NCI-H510A treated with DMSO at 0.1 percent for 48 hours (cell line): ENCODE measurements around the gene KCNK7.

Experiments
- DNase-seq: peaks from one replicate; lab custom pipeline; 2025; lab: John Stamatoyannopoulos, UW

The KCNK7 gene

DNA sequence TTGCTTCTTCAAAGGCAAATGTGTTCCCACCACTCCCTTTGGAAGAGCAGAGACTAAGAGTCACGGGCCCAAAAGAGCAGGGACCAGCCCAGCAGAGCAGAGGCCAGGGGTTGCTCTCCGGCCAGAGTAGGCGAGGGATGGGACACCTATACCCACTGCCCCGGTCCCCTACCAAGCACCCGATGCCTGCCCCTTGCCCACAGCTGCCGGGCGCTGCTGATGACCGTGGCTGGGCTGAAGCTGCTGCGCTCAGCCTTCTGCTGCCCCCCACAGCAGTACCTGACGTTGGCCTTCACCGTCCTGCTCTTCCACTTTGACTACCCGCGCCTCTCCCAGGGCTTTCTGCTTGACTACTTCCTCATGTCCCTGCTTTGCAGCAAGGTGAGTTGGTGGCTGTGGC is 31.6 kb upstream of the KCNK7 start:
- no peak for DNase-seq

DNA sequence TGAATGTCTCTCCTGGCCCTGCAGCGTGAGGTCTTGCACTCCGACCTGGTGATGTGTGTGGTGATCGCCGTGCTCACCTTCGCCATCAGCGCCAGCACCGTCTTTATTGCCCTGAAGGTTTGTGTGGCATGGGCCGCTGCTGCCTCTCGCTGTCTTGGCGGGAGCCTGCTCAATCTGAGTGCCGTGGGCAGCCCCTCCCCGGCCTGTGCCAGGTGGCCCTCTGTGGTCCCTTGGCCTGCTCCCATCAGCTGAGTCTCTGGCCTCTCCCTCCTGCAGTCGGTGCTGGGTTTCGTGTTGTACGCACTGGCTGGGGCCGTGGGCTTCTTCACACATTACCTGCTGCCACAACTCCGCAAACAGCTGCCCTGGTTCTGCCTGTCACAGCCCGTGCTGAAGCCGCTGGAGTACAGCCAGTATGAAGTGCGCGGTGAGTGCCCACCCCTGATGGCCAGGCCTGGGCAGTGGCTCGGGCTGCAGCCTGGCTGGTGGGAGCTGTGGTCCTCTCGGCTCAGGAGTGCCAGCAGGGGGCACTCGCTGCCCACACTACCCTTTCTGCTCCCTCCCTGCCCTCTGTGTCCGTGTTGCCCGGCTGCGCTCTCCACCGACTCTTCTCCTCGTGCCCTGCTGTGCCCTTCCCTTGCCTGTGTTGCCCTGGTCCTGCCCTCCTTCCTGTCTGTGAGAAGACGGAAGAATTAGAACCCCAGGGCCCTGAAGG is 30.2 kb upstream of the KCNK7 start:
- peak; percentile 17 for DNase-seq

DNA sequence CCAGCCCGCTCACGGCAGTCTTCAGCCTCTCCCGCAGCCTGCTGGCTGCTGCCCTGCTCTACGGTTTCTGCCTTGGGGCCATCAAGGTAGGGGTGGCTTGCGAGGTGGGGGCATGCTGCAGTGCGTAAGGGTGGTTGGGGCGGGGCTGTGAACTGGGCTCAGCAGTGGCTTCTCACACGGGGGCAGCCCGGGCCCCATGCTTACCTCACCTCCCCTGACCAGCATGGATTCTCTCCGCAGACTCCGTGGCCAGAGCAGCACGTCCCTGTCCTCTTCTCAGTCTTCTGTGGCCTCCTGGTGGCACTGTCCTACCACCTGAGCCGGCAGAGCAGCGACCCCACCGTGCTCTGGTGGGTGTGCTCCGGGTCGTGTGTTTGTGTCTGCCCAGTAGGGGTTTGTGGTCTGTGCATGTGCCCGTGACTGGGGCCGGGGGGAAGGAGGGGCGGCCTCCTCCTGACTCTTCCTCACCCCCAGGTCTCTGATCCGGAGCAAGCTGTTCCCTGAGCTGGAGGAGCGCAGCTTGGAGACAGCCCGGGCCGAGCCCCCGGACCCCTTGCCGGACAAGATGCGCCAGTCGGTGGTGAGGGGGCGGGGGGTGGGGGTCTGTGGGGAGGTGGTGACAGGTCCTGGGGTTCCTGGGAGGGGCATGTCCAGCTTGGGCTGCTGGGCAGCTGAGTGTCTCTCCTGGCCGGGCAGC is 29.5 kb upstream of the KCNK7 start:
- no peak for DNase-seq

DNA sequence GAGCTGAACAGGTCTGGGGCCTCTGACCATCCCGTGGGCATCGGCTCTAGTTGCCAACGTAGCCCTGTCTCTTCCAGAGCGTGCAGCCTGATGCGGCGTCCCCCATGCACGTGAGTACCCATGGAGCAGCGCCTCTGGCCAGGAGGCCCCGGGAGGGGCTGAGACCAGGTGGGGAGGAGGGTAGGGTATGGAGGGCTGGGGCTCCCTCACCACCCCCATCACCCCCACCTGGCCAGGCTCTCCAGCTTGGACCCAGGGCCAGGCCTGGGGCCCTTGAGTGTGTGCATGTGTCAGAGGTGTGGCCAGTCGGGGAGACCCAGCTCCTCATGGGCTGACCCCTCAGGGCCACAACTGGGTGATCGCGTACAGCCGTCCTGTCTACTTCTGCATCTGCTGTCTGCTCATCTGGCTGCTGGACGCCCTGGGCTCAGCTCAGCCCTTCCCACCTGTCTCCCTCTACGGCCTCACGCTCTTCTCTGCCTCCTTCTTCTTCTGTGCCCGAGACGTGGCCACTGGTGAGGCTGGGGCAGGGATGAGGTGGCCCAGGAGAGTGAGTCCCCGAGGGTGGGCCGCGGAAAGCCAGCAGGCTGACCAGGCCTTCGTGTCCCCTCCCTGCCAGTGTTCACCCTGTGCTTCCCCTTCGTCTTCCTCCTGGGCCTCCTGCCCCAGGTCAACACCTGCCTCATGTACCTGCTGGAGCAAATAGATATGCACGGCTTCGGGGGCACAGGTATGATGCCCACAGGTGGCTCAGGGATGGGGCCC is 28.4 kb upstream of the KCNK7 start:
- no peak for DNase-seq

DNA sequence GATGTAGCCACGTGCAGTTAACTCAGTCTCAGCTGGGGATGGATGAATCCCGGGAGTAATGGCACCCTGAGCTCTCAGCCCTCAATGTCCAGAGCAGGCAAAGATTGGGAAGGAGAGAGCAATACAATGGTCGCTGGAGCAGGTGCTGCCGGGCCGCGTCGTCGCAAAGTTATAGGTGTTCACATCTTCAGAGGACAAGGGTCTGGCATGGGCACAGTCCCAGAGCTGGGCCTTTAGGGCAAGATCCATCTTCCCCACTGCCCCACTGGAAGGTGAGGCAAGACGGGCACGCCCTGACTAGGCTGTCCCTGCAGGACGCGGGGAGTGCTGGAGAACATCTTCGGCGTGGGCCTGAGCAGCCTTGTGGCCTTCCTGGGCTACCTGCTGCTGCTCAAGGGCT is 27.6 kb upstream of the KCNK7 start:
- DNase-seq: no peak

DNA sequence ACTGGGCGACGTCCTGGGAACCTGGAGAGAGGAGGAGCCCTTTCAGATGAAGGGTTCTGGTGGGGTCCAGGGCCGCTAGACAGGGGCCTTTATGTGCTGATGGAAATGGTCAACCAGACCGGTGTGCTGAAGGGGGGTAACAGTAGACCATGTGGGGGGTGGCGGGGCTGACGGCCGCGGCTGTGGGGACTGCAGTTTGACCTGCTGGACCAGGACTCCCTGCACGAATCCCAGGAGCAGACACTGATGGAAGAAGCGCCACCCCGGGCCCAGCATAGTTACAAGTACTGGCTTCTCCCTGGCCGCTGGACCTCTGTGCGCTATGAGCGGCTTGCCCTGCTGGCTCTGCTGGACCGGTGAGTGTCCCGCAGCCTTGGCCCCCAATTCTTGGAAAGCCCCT is 26.4 kb upstream of the KCNK7 start:
- no peak for DNase-seq

DNA sequence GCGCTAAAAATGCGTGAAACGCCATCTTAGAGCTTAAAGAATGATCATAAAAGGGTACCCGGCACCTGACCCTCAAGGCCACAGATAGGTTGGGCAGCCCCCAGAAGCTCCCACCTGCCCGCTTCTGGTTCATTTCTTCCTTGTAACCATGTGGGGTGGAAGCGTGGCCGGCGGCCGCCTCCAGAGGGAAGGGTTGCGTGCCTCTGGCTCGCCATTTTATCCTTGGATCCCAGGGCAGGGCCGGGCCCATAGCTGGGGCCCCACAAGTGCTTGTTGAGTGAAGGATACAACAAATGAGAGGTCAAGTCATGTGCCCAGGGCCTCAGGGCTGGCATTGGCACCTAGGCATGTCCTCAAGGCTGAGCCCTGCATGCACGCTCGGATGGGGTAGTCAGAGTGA is 25.9 kb upstream of the KCNK7 start:
- no peak for DNase-seq

DNA sequence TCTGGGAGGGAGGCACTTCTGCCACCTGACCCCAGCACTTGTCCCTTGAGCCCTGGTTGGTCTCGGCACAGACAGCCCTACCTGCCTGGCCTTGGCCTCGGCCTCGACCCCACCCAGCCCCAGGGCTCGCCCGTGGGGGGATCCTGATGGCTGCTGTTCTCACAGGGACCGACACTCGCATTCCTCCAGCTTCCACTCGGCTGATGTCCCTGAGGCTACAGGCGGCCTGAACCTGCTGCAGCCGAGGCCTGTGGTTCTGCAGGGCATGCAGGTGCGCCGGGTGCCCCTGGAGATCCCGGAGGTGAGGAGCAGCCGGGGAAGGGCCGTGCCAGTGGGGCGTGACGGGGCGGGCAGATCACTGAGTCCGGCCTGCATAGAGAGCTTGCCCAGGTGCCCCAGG is 25.1 kb upstream of the KCNK7 start:
- no peak for DNase-seq

DNA sequence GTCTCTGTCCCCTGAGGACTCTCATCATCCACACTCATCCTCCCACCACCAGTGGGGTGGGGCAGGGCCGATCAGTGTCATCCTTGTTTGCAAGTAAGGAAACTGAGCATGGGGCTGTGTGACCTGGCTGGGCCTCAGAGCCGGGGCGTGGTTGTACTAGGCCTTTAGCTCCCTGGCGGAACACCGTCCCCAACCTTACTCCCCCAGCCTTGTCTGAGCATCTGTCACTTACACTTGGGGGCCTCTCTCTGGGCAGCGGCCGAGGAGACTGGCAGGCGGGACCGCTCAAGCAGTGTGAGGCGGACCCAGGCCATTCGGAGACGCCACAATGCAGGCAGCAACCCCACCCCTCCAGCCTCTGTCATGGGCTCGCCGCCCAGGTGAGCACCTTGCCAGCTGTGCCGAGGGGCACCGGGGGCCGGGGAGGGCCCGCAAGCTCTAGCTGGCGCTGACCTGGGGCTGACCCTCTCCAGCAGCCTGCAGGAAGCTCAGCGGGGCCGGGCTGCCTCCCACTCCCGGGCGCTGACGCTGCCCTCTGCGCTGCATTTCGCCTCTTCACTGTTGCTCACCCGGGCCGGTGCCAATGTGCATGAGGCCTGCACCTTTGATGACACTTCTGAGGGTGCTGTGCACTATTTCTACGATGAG is 23.8 kb upstream of the KCNK7 start:
- no peak for DNase-seq

DNA sequence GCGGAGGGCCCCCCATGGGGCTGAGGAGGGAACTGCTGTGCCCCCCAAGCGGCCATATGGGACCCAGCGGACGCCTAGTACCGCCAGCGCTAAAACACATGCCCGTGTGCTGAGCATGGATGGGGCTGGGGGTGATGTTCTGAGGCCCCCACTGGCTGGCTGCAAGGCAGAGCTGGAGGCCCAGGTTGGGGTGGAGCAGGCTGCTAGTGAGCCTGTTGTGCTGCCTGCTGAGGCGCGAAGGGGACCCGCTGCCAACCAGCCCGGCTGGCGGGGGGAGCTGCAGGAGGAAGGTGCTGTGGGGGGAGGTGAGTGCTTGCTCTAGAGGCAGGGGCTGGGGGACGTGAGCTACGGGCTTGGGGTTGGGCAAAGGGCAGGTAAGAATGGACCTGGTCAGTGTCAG is 23.2 kb upstream of the KCNK7 start:
- no peak for DNase-seq

DNA sequence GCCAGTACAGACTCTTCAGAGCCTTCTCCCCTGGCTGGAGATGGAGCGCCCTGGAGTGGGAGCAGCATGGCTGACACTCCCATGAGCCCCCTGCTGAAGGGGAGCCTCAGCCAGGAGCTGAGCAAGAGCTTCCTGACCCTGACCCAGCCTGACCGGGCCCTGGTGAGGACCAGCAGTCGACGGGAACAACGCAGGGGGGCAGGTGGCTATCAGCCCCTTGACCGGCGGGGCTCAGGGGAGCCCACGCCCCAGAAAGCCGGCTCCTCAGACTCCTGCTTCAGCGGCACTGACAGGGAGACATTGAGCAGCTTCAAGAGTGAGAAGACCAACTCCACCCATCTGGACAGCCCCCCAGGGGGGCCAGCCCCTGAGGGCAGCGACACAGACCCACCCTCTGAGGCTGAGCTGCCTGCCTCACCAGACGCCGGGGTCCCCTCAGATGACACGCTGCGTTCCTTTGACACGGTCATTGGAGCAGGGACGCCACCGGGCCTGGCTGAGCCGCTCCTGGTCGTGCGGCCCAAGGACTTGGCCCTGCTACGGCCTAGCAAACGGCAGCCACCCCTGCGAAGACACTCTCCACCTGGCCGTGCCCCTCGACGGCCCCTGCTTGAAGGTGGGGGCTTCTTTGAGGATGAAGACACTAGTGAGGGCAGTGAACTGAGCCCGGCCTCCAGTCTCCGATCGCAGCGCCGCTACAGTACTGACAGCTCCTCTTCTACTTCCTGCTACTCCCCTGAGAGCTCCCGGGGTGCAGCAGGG is 22.6 kb upstream of the KCNK7 start:
- DNase-seq: no peak

DNA sequence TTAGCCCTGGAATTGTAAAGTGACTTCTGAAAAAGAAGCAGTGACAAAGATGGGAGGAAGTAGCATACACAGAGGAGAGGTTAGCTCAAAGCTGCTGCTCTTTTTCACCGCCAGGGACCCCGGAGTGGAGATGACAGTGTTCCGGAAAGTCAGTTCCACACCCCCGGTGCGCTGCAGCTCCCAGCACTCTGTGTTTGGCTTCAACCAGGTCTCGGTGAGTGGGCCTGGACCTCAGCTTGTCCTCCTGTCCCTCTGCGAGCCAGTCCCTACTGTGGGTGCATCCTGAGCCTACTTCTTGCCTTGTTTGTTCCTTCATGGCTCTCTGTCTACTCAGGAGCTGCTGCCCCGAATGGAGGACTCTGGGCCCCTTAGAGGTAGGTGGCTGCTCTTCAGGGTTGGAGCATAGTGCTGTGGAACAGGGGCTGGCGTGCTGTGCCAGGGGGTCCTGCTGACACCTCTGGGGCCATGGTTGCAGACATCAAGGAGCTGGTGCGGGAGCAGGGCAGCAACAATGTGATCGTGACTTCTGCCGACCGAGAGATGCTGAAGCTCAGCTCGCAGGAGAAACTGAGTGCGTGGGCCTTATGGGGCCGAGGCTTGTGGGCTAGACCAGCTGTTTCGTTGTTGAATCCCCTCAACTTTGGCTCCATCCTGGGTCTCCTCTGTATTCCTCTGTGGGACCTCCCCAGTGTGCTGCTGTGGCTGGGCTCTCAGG is 21.7 kb upstream of the KCNK7 start:
- DNase-seq: no peak

DNA sequence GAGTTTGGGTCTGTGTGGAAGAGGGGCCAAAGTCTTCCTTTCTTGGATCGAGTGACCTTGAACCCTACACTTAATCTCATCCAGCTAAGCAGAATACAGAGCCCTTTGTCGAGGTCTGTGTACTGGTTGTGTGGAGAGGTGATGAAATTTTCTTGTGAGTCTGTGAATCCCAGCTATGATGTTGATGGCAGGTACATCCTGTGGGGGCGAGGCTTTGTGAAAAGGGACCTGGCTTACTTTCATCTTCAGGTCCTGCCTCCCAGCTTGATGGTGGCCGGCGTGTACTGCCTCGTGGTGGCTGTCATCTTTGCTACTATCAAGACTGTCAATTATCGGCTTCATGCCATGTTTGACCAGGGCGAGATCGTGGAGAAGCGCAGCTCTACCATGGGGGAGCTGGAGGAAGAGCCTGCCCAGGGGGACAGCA is 21.0 kb upstream of the KCNK7 start:
- DNase-seq: no peak

DNA sequence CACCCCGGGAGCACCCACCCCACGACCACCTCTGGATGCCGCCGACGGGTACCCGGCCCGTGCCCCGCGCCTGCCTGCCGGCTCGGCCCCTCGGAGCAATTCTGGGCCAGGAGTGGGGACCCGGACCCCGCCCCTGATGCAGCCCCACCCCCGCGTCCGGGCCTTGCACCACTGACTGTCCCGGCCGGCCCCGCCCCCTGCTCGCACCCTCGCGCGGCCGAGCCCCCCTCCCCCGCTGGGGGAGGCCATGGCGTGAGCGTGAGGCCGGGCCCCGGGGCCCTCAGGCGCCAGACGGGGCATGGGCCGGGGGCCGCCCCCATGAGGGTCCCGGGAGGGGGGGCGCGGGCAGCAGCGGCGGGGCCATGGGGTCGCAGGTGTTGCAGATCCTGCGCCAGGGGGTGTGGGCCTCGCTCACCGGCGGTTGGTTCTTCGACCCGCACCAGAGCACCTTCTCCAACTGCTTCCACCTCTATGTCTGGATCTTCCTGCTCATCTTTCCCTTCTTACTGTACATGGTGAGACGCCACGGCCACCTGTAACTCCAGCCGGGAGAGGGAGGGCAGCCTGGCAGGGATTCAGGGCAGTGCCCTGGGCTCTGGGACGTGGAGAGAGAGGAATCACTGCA is 20.5 kb upstream of the KCNK7 start:
- DNase-seq: no peak

DNA sequence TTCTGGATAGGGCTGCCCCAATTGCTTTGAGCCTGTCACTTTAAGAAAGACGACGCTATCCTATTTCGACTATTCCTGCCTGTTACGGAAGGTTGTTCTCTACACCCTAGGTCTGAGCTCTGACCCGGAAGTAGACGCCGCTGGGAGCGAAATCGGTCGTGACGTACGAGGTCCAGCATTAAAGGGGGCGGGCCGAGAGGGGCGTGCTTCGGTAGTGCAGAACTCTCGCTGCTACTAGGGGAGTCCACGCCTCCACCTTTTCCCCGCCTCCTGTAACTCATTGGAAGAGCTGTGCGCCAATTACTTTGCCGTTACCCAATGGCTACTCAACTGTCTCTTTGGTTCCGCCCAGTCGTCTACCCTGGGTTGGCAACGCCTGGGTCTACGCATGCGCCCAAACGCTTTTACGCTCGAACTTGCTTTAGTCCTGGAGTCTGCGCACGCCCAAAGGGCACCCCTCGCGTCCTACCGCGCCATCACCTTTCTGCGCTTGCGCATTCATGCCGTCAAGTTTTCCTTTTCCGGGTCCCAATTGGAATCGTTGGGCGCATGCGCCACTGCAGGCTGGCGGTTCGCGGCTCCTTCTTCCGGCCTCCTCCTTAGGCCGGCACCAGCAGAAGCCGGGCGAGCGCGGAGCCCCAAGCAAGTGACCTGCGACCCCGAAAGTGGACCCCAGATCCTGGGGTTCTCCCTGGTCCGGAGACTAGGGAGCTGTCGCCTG is 19.8 kb upstream of the KCNK7 start, which contains the start of gene PCNX3:
PCNX3 (plus strand) TSS at position 548 of the 721 bp plus-strand sequence. CDS start 536 bp downstream, outside the sequence.
- DNase-seq: peak; percentile 100

DNA sequence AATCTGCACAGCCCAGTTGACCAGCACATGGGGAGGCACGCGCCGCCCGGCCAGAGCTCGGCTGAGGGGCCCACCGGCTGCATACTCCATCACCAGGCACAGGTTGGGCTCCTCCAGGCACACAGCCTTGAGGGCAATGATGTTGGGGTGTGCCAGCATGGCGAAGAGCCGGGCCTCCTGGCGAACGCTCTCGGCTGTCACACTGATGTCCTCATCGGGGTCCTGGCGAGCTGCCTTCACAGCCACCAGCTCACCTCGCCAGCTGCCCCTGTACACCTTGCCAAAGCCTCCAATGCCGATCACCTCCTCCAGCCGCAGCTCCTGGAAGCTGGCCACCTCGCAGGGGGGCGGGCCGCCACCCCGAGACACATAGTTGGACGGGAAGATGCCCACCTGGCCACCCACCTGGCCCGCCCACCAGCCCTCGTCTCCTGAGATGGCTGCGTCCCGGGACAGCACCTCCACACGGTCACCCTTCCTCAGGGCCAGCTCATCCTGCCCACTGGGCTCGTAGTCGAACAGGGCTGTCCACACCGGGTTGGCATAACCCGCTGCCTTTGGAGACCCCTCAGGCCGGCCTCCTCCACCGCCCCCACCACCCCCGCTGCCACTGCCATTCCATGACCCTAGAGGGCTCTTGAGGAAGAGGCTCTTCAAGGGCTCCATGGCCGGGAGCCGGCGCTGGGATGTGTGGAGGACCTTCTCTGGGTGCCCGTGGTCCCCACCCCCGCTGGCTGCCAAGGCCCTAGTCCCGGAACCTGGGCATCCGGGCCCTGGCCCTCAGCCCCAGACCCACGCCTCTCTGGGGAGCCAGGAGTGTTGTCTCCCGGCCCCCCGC is 17.7 kb upstream of the KCNK7 start:
- no peak for DNase-seq

DNA sequence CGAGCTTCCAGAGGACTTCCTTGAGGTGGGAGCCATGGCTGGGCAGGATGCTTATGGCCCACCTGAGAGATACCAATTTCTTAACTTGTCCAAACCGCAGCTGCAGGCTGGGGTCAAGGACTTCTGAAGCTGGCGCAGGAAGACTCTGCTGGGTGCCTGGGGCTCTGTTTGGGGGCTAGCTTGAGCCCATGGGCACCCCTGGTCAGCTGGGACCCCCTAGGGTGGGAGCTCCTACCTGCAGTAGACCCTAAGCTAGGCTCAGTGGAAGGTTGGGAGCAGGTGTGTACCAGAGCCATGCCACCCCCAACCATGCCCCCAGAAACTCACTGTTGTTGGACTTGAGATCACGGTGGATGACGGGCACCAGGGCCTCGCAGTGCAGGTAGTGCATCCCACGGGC is 17.1 kb upstream of the KCNK7 start:
- no peak for DNase-seq

DNA sequence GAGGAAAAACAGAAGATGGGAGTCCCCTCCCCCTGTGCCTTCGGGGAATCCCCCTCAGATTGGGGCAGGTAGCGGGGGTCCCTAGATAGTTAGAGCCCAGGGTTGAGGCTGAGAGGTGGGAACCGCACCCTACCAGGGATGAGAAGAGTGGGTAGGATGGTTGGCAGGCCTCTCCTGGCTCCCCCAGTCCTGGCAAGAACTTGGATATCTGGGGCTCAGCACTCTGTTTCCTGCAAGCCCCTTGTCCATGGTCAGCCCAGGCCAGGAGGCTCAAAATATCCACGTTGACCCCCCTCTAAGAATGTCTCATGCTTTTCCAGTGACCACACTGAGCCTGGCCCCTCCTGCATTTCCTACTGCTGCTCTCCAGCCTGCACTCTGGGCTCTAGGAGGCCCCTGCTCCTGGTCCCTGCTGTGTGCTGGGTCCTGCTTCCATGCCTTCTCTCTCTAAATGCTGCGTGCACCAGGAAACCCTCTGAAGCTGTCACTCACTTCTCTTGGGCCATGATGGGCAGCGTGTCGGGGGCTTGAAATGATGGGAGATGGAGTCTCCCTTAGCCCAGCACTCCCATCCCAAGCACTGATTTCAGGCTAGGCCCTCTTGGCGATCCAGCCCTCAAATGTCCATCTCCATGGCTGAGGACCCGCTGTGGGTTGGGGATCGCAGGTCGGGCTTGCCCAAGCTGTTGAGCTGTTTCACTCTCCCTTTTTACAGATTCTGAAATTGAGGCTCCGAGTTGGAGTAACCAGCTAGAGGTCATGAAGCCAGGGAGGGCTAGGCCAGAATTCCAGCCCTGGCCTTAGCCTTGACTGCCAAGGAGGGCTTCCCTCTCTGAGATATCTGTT is 16.4 kb upstream of the KCNK7 start:
- no peak for DNase-seq
